Measurements from ENCODE around the gene SLC4A5.
"Not testable (repeated sequence)": the region's sequence is repeated elsewhere in the genome, so short reads cannot be mapped to it uniquely, and the experiment has no call there.

SLC4A5 gene

GRCh38 chr2:74233648-74234047, 109.6 kb downstream of the SLC4A5 start:
- no peak for TF ChIP-seq CTCF (IDR thresholded peaks at IDR 0.05; ENCODE audit: extremely low read depth, missing control alignments)
- DNase-seq (ENCODE audit: low spot score), result no peak

GRCh38 chr2:74232426-74232825, 110.8 kb downstream of the SLC4A5 start:
- no peak for DNase-seq (ENCODE audit: low spot score)
- no peak for TF ChIP-seq CTCF (IDR thresholded peaks at IDR 0.05; ENCODE audit: extremely low read depth, missing control alignments)

GRCh38 chr2:74229865-74230264, 113.4 kb downstream of the SLC4A5 start:
- DNase-seq (ENCODE audit: low spot score), result not testable (repeated sequence)

- TF ChIP-seq CTCF (IDR thresholded peaks at IDR 0.05; ENCODE audit: extremely low read depth, missing control alignments), result no peak
- no peak for DNase-seq (ENCODE audit: low spot score)
Measured at GRCh38 chr2:74228772-74229171, 114.4 kb downstream of the SLC4A5 start.

GRCh38 chr2:74227646-74228045, 115.6 kb downstream of the SLC4A5 start:
- no peak for TF ChIP-seq CTCF (IDR thresholded peaks at IDR 0.05; ENCODE audit: extremely low read depth, missing control alignments)
- no peak for DNase-seq (ENCODE audit: low spot score)

- DNase-seq (ENCODE audit: low spot score), result no peak
- TF ChIP-seq CTCF (IDR thresholded peaks at IDR 0.05; ENCODE audit: extremely low read depth, missing control alignments), result no peak
Measured at GRCh38 chr2:74226648-74227213, 116.5 kb downstream of the SLC4A5 start.

GRCh38 chr2:74225698-74226459, 117.3 kb downstream of the SLC4A5 start:
- TF ChIP-seq CTCF (IDR thresholded peaks at IDR 0.05; ENCODE audit: extremely low read depth, missing control alignments), result no peak
- no peak for DNase-seq (ENCODE audit: low spot score)
